ENCODE results near the gene DUOXA2.

DNA sequence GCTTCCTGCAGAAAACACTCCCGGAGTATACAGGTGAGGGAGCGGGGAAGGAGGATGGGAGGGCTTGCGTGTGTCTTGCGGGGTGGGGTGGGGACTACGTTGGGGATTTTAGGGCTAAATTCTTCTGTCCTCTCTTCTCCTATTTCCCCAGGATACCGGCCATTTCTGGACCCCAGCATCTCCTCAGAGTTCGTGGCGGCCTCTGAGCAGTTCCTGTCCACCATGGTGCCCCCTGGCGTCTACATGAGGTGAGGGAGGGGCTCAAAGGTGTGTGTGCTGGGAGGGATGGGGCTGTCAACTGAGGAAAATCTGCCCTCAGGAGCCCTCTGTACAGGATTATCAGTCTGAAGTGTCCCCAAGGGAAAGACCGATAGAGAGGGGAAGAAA is 22.2 kb downstream of the DUOXA2 start:
- TF ChIP-seq CTCF (IDR thresholded peaks at IDR 0.05): no peak
- TF ChIP-seq POLR2A (IDR thresholded peaks at IDR 0.05): no peak

All from thyroid gland (tissue), 4 donors.